PFSK-1 (cell line): Measurements from ENCODE around the gene CAND2.

Experiments used
- FOXP2 ChIP-seq: optimal IDR thresholded peaks from 2 replicates; pipeline ENCODE3; 2011; ENCODE audit warnings: borderline replicate concordance, control low read depth, inconsistent platforms; ENCODE audit not compliant: insufficient read depth; ENCODE audit errors: extremely low read length, extremely low read depth
- POLR2AphosphoS5 ChIP-seq: IDR thresholded peaks from 2 replicates; pipeline ENCODE4 v1.6.1; 2012; ENCODE audit warnings: low read depth, mild to moderate bottlenecking, control low read depth, low read length, moderate library complexity
- REST ChIP-seq, 2 experiments: IDR thresholded peaks; 2 replicates each; pipeline versions ENCODE4 v1.6.1 to v1.8.0; 2011 to 2012; ENCODE audit warnings: low read depth in 2 of 2, low read length in 2 of 2, control low read depth in 1 of 2, inconsistent platforms in 1 of 2, mild to moderate bottlenecking in 1 of 2, moderate library complexity in 1 of 2; ENCODE audit not compliant: insufficient read depth in 1 of 2
- SIN3A ChIP-seq: IDR thresholded peaks from 2 replicates; pipeline ENCODE4 v1.6.1; 2012; ENCODE audit warnings: mild to moderate bottlenecking, low read length, moderate library complexity, borderline replicate concordance; ENCODE audit not compliant: insufficient read depth
- TAF1 ChIP-seq: IDR thresholded peaks from 2 replicates; pipeline ENCODE4 v1.6.1; 2012; ENCODE audit warnings: low read length, control low read depth, borderline replicate concordance; ENCODE audit not compliant: insufficient read depth

CAND2 gene

DNA sequence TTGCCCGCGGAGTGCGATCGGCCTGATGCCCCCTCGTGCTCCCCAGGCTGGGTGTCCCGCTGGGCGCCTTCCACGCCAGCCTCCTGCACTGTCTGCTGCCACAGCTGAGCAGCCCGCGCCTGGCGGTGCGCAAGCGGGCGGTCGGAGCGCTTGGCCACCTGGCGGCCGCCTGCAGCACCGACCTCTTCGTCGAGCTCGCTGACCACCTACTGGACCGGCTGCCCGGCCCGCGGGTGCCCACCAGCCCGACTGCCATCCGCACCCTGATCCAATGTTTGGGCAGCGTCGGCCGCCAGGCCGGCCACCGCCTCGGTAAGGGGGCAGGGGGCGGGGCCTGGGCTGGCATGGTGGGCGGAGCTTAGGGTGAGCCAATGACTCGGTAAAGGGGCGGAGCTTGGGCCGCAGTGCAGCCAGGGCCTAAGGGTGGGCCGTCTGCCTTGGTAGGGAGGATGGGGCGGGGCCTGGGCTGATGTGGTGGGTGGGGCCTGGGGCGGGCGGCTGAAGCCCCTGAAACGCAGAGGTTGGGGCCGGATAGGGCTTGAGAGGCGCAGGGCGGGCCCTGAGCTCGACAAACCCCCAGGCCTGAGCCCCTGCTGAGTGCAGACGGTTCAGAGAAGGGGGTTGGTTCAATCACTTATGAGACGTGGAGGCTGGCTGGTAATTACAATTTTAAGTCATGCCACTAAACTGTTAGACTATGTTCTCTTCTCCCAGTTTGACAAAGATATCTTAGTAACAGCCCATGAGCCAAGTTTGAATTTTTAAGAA, 13.7 kb downstream of the CAND2 start:
- TF ChIP-seq SIN3A = no peak
- no peak for TF ChIP-seq FOXP2
- peak; percentile 23; the same call in 1 of the 2 replicates for TF ChIP-seq POLR2AphosphoS5
- no peak for TF ChIP-seq TAF1
- no peak for TF ChIP-seq REST (IDR thresholded peaks at IDR 0.05; ENCODE audit: insufficient read depth in 1 of 2, low read depth in 2 of 2, low read length in 2 of 2)

DNA sequence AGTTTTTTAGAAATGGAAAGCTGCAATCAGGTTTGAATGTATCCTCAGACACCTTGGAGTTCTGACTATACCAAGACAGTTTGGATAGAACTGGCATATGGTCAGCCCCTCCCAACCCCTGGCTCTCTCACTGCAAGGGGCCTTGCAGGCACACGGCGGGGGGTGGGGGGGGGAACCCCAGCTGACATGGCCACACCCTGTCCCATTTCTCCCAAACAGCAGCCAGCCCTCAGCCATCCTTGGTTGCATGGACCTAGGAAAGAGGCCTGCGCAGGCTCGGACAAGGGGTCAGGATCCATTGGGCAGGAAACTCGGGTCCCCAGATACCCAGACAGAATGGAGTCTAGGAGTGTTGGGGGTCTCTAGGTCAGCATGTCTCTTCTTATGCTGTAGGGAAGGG, 14.5 kb downstream of the CAND2 start:
- TF ChIP-seq SIN3A (no peak), REST (IDR thresholded peaks at IDR 0.05; ENCODE audit: insufficient read depth in 1 of 2, low read depth in 2 of 2, low read length in 2 of 2) (no peak), POLR2AphosphoS5 (no peak), FOXP2 (no peak), TAF1 (no peak)

DNA sequence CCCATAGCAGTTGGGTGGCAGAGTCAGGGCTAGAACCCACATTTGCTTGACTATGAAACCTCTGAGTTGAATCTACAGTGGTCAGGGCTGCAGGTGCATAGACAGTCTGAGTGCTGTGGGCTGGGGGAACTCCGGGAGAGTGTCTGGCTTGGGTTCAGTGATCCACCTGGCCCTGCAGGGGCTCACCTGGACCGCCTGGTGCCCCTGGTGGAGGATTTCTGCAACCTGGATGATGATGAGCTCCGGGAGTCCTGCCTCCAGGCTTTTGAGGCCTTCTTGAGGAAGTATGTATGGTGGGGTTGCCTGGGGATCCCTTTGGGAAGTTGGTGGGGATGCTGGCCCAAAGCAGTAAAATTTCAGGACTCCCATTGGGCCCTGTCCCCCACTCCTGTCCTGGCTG, 16.3 kb downstream of the CAND2 start:
- TF ChIP-seq FOXP2 (no peak), SIN3A (no peak), TAF1 (no peak), POLR2AphosphoS5 (no peak), REST (IDR thresholded peaks at IDR 0.05; ENCODE audit: insufficient read depth in 1 of 2, low read depth in 2 of 2, low read length in 2 of 2) (no peak)

DNA sequence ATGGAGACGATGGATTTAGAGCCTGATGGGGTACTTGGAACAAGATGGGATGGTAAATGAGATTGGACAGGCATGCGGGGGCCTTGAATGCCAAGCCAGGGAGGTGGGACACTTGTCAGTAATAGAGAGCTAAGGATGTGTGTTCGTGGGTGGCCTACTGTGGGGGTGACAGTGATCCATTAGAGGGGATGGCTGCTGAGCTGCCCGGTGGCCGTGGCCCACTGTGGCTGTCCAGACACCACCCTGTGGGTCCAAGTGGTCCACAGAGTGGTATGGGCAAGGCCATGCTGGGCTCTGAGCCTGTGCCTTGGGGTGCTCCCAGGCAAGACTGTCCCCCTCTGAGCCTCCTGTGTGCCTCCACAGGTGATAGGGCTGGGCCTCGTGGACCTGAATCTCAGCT, 17.5 kb downstream of the CAND2 start:
- no peak for TF ChIP-seq FOXP2
- no peak for TF ChIP-seq POLR2AphosphoS5
- no peak for TF ChIP-seq SIN3A
- no peak for TF ChIP-seq TAF1
- TF ChIP-seq REST (IDR thresholded peaks at IDR 0.05; ENCODE audit: insufficient read depth in 1 of 2, low read depth in 2 of 2, low read length in 2 of 2) = no peak

DNA sequence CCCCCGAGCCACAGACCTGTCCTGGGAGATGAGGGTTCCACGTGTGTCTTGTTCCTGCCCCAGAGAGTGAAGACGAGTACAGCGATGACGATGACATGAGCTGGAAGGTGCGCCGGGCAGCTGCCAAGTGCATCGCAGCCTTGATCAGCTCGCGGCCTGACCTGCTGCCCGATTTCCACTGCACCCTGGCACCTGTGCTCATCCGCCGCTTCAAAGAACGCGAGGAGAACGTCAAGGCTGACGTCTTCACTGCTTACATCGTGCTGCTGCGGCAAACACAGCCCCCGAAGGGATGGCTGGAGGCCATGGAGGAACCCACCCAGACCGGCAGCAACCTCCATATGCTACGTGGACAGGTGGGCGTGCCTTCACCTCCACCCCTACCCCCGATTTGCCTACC, 18.6 kb downstream of the CAND2 start:
- TF ChIP-seq SIN3A = no peak
- TF ChIP-seq REST (IDR thresholded peaks at IDR 0.05; ENCODE audit: insufficient read depth in 1 of 2, low read depth in 2 of 2, low read length in 2 of 2) = no peak
- TF ChIP-seq FOXP2 = no peak
- TF ChIP-seq POLR2AphosphoS5 = no peak
- TF ChIP-seq TAF1 = no peak
